Psoas muscle (tissue), 8 donors: Measurements from ENCODE around the gene CACNA1B. TPM values are rescaled to one million over a fixed set of nuclear protein-coding genes. Genes with fewer than 3 reads are reported as not detected.

Experiments
- ATAC-seq, 4 donors: fragments of 200-7000 bp; cut with Tn5 transposase; one replicate each; pipeline ENCODE4 v1.9.1; 2020; ENCODE audit warnings: moderate library complexity in 3 of 4, mild to moderate bottlenecking in 2 of 4
- DNase-seq, 2 donors: peaks; one replicate each; pipeline ENCODE4 v3.0.0-alpha.2; 2020
- H3K27ac ChIP-seq: fragments of 200-600 bp; one replicate; pipeline ENCODE4 v1.8.0; 2022
- H3K27me3 ChIP-seq, 3 donors: fragments of 200-600 bp in 1 of 3; one replicate each; pipeline versions ENCODE4 v1.6.1 to v1.8.0; 2013 to 2022; ENCODE audit warnings: low read length in 2 of 3, mild to moderate bottlenecking in 2 of 3, moderate library complexity in 1 of 3; ENCODE audit not compliant: insufficient read depth in 3 of 3
- H3K36me3 ChIP-seq, 2 donors: fragments of 200-600 bp in 1 of 2; one replicate each; pipeline versions ENCODE4 v1.6.1 to v1.8.0; 2013 to 2022; ENCODE audit warnings: low read depth in 1 of 2, mild to moderate bottlenecking in 1 of 2, moderate library complexity in 1 of 2; ENCODE audit not compliant: insufficient read depth in 1 of 2
- H3K4me1 ChIP-seq: fragments of 200-600 bp; one replicate; pipeline ENCODE4 v1.8.0; 2022
- H3K4me3 ChIP-seq: fragments of 200-600 bp; one replicate; pipeline ENCODE4 v1.8.0; 2022; ENCODE audit warnings: mild to moderate bottlenecking
- H3K9me3 ChIP-seq: fragments of 200-600 bp; one replicate; pipeline ENCODE4 v1.8.0; 2022
- WGBS, 3 donors: extraction: QIAGEN DNeasy Blood & Tissue Kit; methylation state at CpG; one replicate each; pipeline versions ENCODE4 v1.1.6 to v1.1.7; 2013; 5-methylcytosine and 5-hydroxymethylcytosine counted together
- intact Hi-C, 2 donors: fragments of 100-400 bp; cut with DNase I; formaldehyde crosslinking; loops; one replicate each; pipeline versions ENCODE4 v1.11.0 to v1.14.2; 2022
- polyA plus RNA-seq, 3 donors: library from polyadenylated mRNA; stranded (reverse); fragments of 200-250 nt; gene quantifications; one replicate each; pipeline ENCODE4 v1.2.3, GENCODE V29; 2013
- total RNA-seq, 4 donors: library from RNA; stranded (reverse); fragmentation: NEBNext Ultra II Directional in 2 of 4; extraction: Animal tissue kit (Norgen Biotek cat#: 25700) in 2 of 4; gene quantifications; one replicate each; pipeline versions ENCODE4 v1.2.1 to v1.2.4, GENCODE V29; 2021 to 2023
- TF ChIP-seq, protein P1 (sequence below): fragments of 200-600 bp; IDR thresholded peaks from one replicate; pipeline ENCODE4 v1.8.0; 2022; ENCODE audit warnings: antibody characterized with exemption
- donor health status: healthy with polysubstance abuse.
- donor health status: DM: no; HTN: no; CAD: no; lungs with moderate emphysema.
- donor health status: Bipolar disorder and iron deficiency.
- donor health status: healthy.
- donor health status: DM: yes; HTN: yes; CAD: no.
- donor health status: DM: no; HTN: no; CAD: no.
- donor health status: DM: no; HTN: no; CAD: no.
- donor health status: DM: yes; HTN: yes; CAD: no.

CACNA1B gene
- total and polyA plus RNA-seq, 7 donors: 0.01 to 0.02 TPM; not detected in 5

DNA sequence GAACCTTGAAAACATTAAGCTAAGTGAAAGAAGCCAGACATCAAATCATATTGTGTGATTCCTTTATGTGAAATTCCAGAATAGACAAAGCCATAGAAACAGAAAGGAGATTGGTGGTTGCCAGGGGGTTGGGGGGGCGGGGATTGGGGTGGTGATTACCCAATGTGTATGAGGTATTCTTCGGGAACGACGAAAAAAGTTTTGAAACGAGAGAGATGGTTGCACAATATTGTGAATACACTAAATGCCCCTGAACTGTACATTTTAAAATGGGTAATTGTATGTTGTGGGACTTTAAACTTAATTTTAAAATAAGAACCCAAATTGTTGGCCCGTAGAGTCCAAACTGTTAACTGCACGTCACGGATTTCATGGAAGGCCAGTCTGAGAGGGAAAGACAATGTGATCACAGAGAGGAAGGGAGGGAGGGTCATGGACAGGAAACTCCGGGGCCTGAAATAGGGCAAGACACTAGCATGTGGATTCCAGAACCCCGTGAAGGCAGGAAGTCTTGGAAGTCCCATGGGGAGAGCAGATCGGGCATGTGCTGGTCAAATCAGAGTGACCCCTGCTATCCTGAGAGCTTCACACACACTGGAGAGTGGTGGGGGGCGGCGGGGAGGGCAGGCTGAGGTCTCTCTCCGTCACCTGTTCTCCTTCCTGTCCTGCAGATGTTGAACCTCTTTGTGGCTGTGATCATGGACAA lies 218.4 kb downstream of the CACNA1B start:
- Histone ChIP-seq H3K27ac (no peak overlapping the region), H3K9me3 (peaks cover 3% of the 10 kb centered on the region), H3K4me1 (no peaks in the 10 kb centered on the region), H3K4me3 (no peak overlapping the region), H3K36me3 (no peaks in the 10 kb centered on the region), H3K27me3 (no peaks in the 10 kb centered on the region)
- TF ChIP-seq, protein P1, sequence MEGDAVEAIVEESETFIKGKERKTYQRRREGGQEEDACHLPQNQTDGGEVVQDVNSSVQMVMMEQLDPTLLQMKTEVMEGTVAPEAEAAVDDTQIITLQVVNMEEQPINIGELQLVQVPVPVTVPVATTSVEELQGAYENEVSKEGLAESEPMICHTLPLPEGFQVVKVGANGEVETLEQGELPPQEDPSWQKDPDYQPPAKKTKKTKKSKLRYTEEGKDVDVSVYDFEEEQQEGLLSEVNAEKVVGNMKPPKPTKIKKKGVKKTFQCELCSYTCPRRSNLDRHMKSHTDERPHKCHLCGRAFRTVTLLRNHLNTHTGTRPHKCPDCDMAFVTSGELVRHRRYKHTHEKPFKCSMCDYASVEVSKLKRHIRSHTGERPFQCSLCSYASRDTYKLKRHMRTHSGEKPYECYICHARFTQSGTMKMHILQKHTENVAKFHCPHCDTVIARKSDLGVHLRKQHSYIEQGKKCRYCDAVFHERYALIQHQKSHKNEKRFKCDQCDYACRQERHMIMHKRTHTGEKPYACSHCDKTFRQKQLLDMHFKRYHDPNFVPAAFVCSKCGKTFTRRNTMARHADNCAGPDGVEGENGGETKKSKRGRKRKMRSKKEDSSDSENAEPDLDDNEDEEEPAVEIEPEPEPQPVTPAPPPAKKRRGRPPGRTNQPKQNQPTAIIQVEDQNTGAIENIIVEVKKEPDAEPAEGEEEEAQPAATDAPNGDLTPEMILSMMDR: no peak
- ATAC-seq (no peak), DNase-seq (no peak)
- 67 to 75% (median 67%) methylated on average over 14 of the region's 14 CpGs for WGBS, 3 donors
- intact Hi-C loops: no loop called here

DNA sequence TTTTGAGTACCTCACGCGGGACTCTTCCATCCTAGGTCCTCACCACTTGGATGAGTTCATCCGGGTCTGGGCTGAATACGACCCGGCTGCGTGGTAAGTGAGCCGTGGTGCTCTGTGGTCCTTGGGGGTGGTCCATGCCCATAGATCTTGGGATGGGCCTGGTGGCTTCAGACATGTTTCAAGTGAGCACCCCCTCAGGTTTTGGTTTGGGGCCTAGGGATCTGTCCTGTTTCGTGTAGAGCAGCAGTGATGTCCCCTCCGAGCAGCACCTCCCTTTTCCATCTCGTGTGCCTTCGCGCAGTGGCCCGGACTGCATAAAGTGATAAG lies 218.9 kb downstream of the CACNA1B start:
- Histone ChIP-seq H3K27ac (no peak overlapping the region), H3K27me3 (no peaks in the 10 kb centered on the region), H3K4me1 (no peaks in the 10 kb centered on the region), H3K9me3 (peaks cover 3% of the 10 kb centered on the region), H3K4me3 (no peak overlapping the region), H3K36me3 (no peaks in the 10 kb centered on the region)
- DNase-seq (no peak), ATAC-seq (no peak)
- TF ChIP-seq, protein P1: no peak
- 90 to 93% (median 92%) methylated on average over 13 of the region's 13 CpGs for WGBS, 3 donors
- intact Hi-C loops: no loop called here

DNA sequence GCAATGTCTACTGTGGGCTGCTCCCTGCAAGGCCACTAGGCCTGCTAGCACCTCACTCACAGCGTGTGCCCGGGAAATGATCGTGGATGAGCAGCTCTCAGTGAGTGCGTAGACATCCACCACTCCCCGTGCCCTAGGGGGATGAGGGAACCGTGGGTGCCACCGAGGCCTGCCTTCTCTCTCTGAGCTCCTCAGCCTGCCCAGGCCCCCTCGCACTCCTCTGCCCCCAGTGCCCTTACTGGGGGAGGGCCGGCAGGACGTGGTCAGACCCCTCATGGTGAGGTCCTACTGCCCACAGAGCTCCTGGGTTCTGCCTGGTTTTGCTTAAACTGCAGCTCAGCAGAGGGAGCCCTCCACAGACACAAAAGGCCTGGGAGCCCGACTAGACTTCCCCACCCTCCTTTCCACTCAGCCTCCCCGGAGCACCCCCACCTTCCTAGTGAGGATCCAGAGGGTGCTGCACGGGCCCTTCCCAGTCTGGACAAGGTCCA lies 220.0 kb downstream of the CACNA1B start:
- ATAC-seq: no peak
- TF ChIP-seq, protein P1: no peak
- Histone ChIP-seq H3K9me3 (peaks cover 3% of the 10 kb centered on the region), H3K27ac (no peak overlapping the region), H3K4me3 (no peak overlapping the region), H3K4me1 (no peaks in the 10 kb centered on the region), H3K27me3 (no peaks in the 10 kb centered on the region), H3K36me3 (no peaks in the 10 kb centered on the region)
- intact Hi-C loops: no loop called here
- DNase-seq: no peak
- 76 to 79% (median 78%) methylated on average over 13 of the region's 13 CpGs for WGBS, 3 donors

DNA sequence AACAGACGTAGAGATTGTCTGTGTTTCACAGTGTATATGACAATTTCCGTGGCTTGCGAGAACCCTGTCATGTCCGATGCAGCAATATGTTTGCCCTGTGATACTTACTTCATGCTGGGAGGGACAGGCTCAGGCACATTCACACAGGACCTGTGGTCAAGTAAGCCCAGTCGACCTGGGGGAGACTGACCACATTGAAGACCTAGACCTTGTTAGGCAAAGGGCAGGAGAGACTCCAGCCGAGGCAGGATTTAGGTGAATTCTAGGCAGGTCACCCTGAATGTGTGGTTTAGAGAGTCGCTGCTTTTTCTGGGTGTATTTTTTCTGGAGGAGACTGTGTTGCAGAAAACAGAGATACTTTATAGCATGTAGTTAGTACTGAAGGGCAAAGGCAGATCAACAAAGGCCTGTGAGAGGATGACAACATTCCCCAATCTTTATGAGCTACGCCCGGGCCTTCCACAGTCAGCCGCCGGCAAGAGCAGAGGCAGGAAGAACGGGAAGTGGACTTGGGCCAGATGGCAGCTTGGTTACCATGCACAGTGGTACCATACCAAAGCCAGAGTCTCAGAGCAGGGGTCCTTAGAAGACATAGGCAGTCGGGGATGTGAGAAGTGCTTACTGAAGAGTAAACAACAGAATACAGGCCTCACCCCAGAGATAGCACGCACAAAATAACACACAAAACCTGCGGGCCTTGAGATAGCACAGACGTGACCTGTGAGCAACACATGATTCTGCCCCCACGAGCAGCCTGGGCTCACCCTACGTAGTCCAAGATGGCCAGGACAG lies 220.7 kb downstream of the CACNA1B start:
- Histone ChIP-seq H3K27ac (no peak overlapping the region), H3K9me3 (peaks cover 3% of the 10 kb centered on the region), H3K36me3 (no peaks in the 10 kb centered on the region), H3K27me3 (peaks cover 0 to 2% (median 0%) of the 10 kb centered on the region in 3 donors), H3K4me3 (no peak overlapping the region), H3K4me1 (no peaks in the 10 kb centered on the region)
- DNase-seq (no peak), ATAC-seq (no peak)
- TF ChIP-seq, protein P1: no peak
- intact Hi-C loops: no loop called here
- 81% methylated on average over 18 of the region's 18 CpGs for WGBS, 3 donors
